ENCODE data around the gene DNAJC1.

Gene DNAJC1

DNA sequence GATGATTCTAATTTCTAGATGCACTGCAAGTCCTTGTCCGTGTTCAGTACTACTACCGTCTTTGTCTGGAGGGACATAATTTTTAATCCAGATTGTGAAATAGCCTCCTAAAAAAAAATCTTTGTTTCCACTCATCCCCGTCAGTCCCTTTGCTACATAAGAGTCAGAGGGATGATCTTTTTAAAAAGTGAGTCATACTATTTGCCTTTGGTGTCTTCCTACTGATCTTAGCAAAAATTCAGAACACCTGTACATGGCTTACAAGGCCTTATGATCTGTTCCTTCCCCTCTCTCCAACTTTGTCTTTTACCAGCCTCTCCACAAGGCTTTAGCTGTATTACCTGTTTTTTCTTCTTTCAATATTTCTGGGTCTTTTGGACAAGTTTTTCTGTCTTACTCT lies 296.0 kb downstream of the DNAJC1 start:
- FAIRE-seq: no peak
- no peak for DNase-seq (ENCODE audit: insufficient read length, low spot score)

Measured in HTR-8/SVneo (cell line).